ENCODE data around the gene SLC29A1.
A peak's percentile ranks its signal among the peaks of the same experiment; 100 is the strongest.

SLC29A1 gene

GRCh38 chr6:44255105-44255808 is 31.9 kb downstream of the SLC29A1 start:
- DNase-seq (ENCODE audit: low spot score), result peak; percentile 53

GRCh38 chr6:44255871-44256774 is 32.7 kb downstream of the SLC29A1 start:
- DNase-seq (ENCODE audit: low spot score), result peak; percentile 58

DNA sequence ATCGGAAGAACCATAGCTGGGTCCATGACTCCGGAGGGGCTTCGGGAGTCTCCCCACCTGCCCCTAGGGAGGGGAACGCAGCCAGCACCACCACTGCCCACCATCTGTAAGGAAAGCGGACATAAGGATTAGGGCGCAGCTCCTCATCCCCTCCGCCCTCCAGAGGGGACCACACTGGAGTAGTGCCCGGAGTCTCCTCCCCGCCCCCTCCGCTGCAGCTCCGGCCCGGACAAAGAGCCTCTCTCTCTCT is 33.3 kb downstream of the SLC29A1 start:
- DNase-seq (ENCODE audit: low spot score), result no peak

DNA sequence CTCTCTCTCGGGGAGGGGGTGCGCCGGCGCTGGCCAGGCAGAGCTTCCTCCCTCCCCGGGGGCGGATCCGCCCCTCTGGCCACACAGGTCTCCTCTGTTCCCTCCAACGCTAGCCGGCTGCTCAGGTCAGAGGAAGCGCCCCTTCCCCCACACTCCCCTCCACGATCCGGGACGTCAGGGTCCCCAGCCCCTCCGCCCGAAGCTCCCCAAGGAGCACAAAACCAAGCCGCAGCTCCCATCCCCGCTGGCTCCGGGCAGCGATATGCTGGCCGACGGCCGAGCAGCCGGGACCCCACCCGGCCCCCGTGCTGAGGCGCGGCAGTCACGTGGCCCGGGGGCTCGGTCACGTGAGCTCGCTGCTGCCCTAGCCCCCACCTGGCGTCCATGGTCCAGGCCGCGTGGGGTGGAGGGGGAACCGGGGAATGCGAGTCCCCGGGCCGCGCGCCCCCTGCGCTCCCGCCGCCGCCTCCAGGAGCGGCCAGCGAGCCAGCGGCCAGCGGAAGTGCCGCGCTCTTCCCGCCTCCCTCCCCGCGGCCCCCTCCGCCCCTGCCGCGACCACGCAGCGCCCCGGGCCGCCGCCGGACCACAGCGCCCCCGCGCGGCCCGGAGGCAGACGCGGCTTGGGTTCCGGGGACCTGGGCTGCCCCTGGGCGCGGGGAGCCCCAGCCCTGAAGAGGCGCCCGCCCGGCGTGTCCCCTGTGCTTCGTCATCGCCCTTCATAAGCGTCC is 33.8 kb downstream of the SLC29A1 start, which contains the start of gene SLC35B2:
Gene SLC35B2 (minus strand): TSS at position 504 of the 728 bp plus-strand sequence. CDS start 118 bp downstream, at position 386.
- peak; percentile 83 for DNase-seq (ENCODE audit: low spot score)

- no peak for DNase-seq (ENCODE audit: low spot score)
Measured at GRCh38 chr6:44257753-44258324, 34.4 kb downstream of the SLC29A1 start.

- no peak for DNase-seq (ENCODE audit: low spot score)
Measured at GRCh38 chr6:44258325-44258863, 35.0 kb downstream of the SLC29A1 start.

GRCh38 chr6:44258921-44259320 is 35.5 kb downstream of the SLC29A1 start:
- no peak for DNase-seq (ENCODE audit: low spot score)

- DNase-seq (ENCODE audit: low spot score), result no peak
Measured at GRCh38 chr6:44260011-44260410, 36.6 kb downstream of the SLC29A1 start.

DNA sequence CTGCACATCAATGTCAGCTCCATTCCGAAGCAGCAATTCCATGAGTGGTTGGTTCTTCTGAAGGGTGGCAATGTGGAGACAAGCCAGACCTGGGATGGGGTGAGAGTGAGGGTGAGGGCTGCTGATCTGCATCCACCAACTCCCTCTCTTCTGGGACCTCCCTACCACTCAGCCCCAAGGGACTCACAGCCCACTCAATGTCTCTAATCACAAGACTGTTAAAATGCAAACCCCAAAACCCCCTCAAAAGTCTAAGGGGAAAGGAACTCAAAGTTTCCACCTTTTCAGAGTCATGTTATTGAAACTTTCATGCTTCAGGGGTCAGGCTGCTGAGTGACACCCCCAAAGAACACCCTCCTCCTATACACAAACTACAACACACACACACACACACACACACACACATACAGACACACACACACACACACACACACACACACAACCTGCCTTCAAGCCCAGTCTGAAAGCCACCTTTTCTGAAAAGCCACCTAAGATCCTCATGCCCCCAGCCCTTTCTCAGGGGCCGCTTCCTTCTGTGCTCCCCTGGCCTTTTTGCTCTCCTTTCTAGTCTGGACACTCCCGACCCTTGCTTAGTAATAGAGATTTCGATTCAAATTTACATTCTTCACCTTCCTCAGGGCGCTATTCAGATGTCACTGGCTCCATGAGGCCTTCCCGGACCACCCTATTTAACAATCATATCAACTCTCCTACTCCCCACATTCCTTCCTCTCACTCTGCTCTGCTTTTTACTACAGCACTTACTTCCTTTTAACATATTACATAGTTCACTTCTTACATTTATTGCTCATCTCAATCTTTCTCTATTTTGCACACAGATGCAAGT is 37.3 kb downstream of the SLC29A1 start:
- DNase-seq (ENCODE audit: low spot score), result no peak

- no peak for DNase-seq (ENCODE audit: low spot score)
Measured at GRCh38 chr6:44261581-44261980, 38.2 kb downstream of the SLC29A1 start.

DNA sequence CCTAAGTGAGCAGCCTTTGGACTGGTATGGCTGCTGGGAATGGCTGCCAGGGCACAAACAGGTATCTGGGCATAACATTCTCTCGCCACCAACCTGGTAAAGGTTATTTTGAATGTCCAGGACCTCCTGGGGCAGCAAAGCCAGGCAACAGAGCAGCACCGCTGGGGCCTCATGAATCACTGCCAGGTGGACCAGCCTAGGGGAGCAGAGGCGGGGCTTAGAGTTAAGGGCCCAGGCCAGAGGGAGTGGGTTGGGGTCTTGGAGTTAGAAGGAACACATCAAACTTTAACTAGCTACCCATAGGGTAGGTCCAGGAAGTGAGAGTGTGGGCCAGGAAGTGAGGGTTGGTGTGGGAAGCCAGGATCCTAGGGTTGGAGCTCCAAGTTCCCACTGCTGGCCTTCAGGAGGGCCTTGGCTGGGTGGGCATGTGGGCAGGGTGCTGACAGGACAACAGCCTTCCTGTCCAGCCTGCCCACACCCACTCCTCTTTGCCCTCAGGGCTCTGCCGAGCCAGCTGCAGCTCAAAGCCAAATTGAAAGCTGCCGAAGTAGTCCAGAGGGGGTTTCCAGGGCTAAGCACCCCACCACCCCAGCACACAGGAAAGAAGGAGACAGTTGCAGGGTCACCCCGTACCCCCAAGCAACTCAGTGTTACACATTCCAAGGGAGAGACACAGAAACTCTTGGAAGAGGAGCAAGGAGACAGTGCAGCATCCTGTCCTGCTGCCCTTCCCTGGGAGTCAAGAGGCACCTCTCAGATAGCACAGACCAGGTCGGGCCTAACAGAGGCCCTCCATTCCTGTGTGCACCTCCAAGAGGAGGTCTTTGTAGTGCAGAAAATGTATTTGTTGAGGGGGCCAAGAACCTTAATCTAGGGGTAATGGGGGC is 39.3 kb downstream of the SLC29A1 start:
- no peak for DNase-seq (ENCODE audit: low spot score)

GRCh38 chr6:44263354-44264100 is 40.1 kb downstream of the SLC29A1 start:
- peak; percentile 82 for DNase-seq (ENCODE audit: low spot score)

DNA sequence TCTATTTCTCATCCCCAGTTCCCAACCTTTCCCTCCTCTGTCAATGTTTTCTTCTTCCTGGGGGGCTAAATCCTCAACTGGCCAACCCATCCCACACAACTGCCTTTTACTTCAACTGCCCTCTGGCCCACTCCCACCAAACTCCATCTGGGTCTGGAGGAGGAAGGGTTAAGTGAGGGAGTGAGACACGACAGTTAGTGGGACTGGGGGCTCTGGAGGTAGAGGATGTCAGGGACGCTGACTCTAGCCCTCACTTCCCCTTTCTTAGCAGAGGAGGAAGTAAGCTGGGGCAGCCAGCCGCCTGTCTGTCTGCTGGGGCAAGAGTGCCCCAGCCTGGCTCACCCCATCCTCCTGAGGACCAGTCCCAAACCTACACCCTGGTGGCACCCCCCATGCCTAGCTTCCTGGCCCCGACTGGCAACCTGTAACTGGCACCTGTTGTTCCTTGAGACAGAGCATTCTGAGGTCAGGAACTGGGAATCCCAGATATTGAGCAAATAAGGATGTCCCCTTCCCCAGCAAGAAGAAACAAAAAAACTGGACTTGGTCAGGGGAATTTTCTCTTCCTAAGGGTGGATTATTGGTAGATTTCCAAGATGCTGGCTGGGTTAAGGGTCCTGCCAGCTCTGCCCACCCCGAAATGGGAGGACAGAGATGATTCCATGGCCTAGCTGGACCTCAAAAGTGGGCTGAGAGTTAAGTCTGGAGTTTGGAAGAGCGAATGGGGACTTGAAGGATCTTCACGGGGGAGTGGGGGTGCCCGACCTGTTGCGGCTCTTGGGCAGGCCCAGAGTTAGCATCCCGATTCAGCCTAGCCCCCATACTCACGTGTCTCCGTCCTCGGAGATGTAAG is 41.0 kb downstream of the SLC29A1 start:
- DNase-seq (ENCODE audit: low spot score), result peak; percentile 42

- DNase-seq (ENCODE audit: low spot score), result peak; percentile 96
Measured at GRCh38 chr6:44265007-44265721, 41.8 kb downstream of the SLC29A1 start, which contains the start of gene NFKBIE. Gene NFKBIE (minus strand): TSS chr6:44265551. CDS start chr6:44265346, 205 bp downstream.

DNA sequence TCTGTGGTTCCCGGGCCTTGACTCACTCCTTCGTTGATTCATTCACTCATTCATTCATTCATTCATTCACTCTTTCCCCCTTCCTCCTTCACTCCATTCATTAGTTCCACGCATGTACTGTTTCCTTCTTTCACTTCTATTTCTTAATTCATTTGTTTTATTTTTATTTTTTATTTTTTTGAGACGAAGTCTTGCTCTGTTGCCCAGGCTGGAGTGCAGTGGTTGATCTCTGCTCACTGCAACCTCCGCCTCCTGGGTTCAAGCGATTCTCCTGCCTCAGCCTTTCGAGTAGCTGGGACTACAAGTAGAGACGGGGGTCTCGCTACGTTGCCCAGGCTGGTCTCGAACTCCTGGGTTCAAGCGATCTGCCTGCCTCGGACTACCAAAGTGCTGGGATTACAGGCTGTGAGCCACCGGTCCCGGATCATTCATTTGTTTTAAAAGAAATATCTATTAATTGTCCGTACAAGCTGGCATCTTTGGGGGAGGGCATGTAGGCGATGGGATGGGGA is 42.4 kb downstream of the SLC29A1 start:
- no peak for DNase-seq (ENCODE audit: low spot score)

GRCh38 chr6:44266347-44266746 is 43.0 kb downstream of the SLC29A1 start:
- no peak for DNase-seq (ENCODE audit: low spot score)

DNA sequence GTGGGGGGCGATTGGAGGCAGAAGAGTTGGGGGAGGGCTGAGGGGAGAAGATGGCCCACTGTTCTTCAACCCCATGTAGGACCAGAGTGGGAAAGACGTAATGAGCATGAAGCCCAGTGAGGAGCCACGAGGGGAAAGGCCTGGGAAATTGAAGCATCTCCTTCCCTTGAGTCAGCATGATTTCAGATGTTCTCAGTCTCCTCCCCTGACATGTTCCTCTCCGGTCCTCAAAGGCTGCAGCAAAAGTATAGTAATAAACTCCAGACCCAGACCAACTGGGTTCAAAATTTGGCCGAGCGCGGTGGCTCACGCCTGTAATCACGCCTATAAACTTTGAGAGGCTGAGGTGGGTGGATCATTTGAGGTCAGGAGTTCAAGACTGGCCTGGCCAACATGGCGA is 43.9 kb downstream of the SLC29A1 start:
- no peak for DNase-seq (ENCODE audit: low spot score)

Data from kidney tubule cell (primary cell).